Measurements from ENCODE around the gene CFAP77. TPM values are rescaled to one million over a fixed set of nuclear protein-coding genes. Genes with fewer than 3 reads are reported as not detected.

CFAP77 gene
- total and polyA plus RNA-seq, 2 of the 13 experiments (the other 11 are each of a cell fraction or from before 2014, with no cell fraction given) = not detected

- Histone ChIP-seq H3K36me3 (replicated peaks in 1 of 2; ENCODE audit: control insufficient read depth in 1 of 2, insufficient read depth in 2 of 2, low read length in 2 of 2) (peaks cover 12 to 41% of the 10 kb centered on the region in 2 experiments; a peak in 4 of 5 replicates), H2AFZ (ENCODE audit: low read length) (no peak overlapping the region), H3K4me2 (ENCODE audit: low read depth, low read length) (no peak overlapping the region), H3K79me2 (ENCODE audit: insufficient read depth, low read length) (no peaks in the 10 kb centered on the region), H3K4me1 (ENCODE audit: insufficient read depth, low read length) (no peaks in the 10 kb centered on the region), H3K9ac (ENCODE audit: insufficient read depth, low read depth, low read length) (no peak overlapping the region), H3K4me3 (replicated peaks in 1 of 3; ENCODE audit: insufficient read depth in 1 of 3, low read depth in 2 of 3, low read length in 3 of 3) (no peak overlapping the region), H3K27me3 (ENCODE audit: control insufficient read depth in 1 of 2, insufficient read depth in 2 of 2, low read length in 2 of 2) (no peaks in the 10 kb centered on the region), H4K20me1 (ENCODE audit: insufficient read depth, low read length) (no peaks in the 10 kb centered on the region), H3K9me3 (ENCODE audit: low read length) (no peaks in the 10 kb centered on the region), H3K27ac (ENCODE audit: extremely low read length, insufficient read depth, low read length) (no peak overlapping the region)
- POLR2A ChIA-PET = no interaction called here
- DNase-seq (ENCODE audit: low spot score) = no peak
- no peak for TF ChIP-seq ZSCAN20 (CRISPR knock-in tag; IDR thresholded peaks at IDR 0.05; ENCODE audit: borderline replicate concordance)
- TF ChIP-seq MAFG (CRISPR knock-in tag; IDR thresholded peaks at IDR 0.05) = no peak
- TF ChIP-seq ZNF781 (CRISPR knock-in tag; IDR thresholded peaks at IDR 0.05; ENCODE audit: borderline replicate concordance, not compliant biosample characterization) = no peak
- no peak for TF ChIP-seq ZNF44 (CRISPR knock-in tag; IDR thresholded peaks at IDR 0.05)
- no peak for TF ChIP-seq PHF5A (CRISPR knock-in tag; IDR thresholded peaks at IDR 0.05; ENCODE audit: low read depth, unreplicated experiment)
- no peak for TF ChIP-seq ZNF484 (CRISPR knock-in tag; IDR thresholded peaks at IDR 0.05; ENCODE audit: borderline replicate concordance, low read depth)
- TF ChIP-seq SP4 (CRISPR knock-in tag; IDR thresholded peaks at IDR 0.05) = no peak
- no peak for TF ChIP-seq NR2F6 (IDR thresholded peaks at IDR 0.05)
- no peak for TF ChIP-seq NR2F6 (CRISPR knock-in tag; IDR thresholded peaks at IDR 0.05)
- TF ChIP-seq TIGD3 (CRISPR knock-in tag; IDR thresholded peaks at IDR 0.05; ENCODE audit: borderline replicate concordance) = no peak
- TF ChIP-seq KMT2A (CRISPR knock-in tag; IDR thresholded peaks at IDR 0.05) = no peak
- intact Hi-C loops (cut with micrococcal nuclease; ENCODE audit: unreplicated experiment) (no loop called here), in situ Hi-C loops (cut with HindIII; ENCODE audit: extremely low pct_ligation_motif_present, low pct_unique_long_range_greater_than_20kb) (no loop called here)
- CTCF ChIA-PET (ENCODE audit: low intra/inter-chr PET ratio, low total read pairs) = no interaction called here
- WGBS (ENCODE audit: low lambda C conversion rate) = 96% methylated on average over 10 of the region's 10 CpGs
- ATAC-seq = no peak
- BruUV-seq (replicated peaks) = no TSS peak
- no peak for FAIRE-seq
Measured at GRCh38 chr9:132383462-132383883, 26.5 kb upstream of the CFAP77 start.
